ENCODE data around the gene CIDEC.
A peak's percentile ranks its signal among the peaks of the same experiment; 100 is the strongest.

- TF ChIP-seq CTCF (IDR thresholded peaks at IDR 0.05) (peak in 1 of 3 donors; percentile 49), POLR2A (IDR thresholded peaks at IDR 0.05) (no peak)
These were observed 45.3 kb downstream of the CIDEC start for GRCh38 chr3:9834520-9835380.
